HL-60 (cell line): ENCODE results near the gene ANKRD31.

ENCODE experiments used
- POLR2AphosphoS5 ChIP-seq: IDR thresholded peaks from 2 replicates; pipeline ENCODE4 v1.6.1; 2012; ENCODE audit warnings: low read depth
- TF ChIP-seq, protein P1 (sequence below): IDR thresholded peaks from 2 replicates; pipeline ENCODE4 v1.6.1; 2012; ENCODE audit warnings: low read depth; ENCODE audit not compliant: insufficient replicate concordance

DNA sequence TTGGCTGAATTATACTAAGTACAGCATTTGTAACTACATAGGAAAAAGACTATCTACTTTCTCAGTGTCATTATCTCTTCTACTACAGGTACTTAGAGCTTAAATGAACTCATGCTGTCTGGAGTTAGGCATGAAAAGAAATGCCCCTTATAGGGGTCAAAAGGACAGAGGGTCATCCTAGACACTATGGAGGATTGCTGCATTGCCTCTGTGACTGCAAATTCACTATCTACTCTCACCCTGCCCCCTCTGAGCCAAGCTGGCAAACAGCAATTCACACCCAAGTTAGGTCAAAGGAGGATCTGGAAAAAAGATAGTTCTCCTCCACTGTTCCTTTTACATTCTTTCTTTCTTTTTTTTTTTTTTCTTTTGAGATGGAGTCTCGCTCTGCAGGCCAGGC is 36.7 kb downstream of the ANKRD31 start:
- TF ChIP-seq, protein P1, sequence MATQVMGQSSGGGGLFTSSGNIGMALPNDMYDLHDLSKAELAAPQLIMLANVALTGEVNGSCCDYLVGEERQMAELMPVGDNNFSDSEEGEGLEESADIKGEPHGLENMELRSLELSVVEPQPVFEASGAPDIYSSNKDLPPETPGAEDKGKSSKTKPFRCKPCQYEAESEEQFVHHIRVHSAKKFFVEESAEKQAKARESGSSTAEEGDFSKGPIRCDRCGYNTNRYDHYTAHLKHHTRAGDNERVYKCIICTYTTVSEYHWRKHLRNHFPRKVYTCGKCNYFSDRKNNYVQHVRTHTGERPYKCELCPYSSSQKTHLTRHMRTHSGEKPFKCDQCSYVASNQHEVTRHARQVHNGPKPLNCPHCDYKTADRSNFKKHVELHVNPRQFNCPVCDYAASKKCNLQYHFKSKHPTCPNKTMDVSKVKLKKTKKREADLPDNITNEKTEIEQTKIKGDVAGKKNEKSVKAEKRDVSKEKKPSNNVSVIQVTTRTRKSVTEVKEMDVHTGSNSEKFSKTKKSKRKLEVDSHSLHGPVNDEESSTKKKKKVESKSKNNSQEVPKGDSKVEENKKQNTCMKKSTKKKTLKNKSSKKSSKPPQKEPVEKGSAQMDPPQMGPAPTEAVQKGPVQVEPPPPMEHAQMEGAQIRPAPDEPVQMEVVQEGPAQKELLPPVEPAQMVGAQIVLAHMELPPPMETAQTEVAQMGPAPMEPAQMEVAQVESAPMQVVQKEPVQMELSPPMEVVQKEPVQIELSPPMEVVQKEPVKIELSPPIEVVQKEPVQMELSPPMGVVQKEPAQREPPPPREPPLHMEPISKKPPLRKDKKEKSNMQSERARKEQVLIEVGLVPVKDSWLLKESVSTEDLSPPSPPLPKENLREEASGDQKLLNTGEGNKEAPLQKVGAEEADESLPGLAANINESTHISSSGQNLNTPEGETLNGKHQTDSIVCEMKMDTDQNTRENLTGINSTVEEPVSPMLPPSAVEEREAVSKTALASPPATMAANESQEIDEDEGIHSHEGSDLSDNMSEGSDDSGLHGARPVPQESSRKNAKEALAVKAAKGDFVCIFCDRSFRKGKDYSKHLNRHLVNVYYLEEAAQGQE: no peak
- TF ChIP-seq POLR2AphosphoS5: no peak
